GM21529 (cell line): Measurements from ENCODE around the gene RETSAT.
"Not testable (repeated sequence)": the region's sequence is repeated elsewhere in the genome, so short reads cannot be mapped to it uniquely, and the experiment has no call there.

Experiments used
- ATAC-seq: cut with Tn5 transposase; IDR thresholded peaks from one replicate; pipeline ENCODE4 v1.9.1; 2021; ENCODE audit not compliant: unreplicated experiment

The RETSAT gene

DNA sequence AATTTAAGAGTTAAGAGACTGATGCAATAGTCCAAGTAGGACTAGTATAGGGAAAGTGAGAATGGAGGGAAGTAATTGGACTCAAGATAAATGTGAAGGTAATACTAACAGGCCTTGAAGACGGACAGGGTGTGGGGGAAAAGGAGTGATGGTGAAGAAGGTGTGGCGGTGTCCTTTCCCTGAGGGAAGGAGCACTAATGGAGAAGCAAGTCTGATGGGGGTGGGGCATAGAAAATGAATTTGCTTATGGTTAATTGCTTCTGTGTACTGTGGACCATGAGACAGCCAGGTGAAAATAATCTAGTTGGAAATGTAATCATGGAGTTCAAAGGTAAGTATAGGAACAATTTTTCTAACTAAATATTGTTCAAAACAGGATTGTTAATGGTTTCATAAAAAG, 19.4 kb downstream of the RETSAT start:
- no peak for ATAC-seq

DNA sequence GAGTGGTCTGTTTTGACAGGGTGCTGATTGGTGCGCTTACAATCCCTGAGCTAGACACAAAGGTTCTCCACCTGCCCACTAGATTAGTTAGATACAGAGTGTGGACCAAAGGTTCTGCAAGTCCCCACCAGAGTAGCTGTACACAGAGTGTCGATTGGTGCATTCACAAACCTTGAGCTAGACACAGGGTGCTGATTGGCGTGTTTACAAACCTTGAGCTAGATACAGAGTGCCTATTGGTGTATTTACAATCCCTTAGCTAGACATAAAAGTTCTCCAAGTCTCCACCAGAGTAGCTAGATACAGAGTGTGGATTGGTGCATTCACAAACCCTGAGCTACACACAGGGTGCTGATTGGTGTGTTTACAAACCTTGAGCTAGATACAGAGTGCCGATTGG, 20.5 kb downstream of the RETSAT start:
- not testable (repeated sequence) for ATAC-seq

DNA sequence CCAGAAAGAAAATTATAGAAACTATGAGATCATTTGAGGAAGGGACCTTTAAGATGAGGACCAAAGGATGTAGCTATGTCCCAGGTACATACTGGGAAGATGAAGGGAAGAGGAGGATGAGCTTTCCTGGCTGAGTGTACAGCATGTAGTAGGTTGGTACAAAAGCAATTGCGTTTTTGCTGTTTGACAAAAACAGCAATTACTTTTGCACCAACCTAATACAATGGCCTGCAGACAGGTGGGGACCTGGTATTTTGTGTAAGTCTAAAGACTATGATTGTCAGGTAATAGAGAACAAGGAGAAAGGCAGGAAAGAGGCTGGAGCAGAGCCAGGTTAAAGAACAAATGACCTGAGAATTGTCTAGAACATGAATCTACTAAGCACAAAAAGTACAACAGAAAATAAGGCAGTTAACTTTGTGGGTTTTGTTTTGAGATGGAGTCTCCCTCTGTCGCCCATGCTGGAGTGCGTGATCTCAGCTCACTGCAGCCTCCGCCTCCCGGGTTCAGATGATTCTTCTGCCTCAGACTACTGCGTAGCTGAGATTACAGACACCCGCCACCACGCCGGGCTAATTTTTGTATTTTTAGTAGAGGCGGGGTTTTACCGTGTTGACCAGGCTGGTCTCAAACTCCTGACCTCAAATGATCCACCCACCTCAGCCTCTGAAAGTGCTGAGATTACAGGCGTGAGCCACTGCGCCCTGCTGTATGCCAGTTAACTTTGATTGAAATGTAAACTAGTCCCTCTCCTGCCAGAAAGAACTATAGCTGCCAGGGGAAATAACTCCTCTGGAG, 23.3 kb downstream of the RETSAT start:
- ATAC-seq, result no peak

DNA sequence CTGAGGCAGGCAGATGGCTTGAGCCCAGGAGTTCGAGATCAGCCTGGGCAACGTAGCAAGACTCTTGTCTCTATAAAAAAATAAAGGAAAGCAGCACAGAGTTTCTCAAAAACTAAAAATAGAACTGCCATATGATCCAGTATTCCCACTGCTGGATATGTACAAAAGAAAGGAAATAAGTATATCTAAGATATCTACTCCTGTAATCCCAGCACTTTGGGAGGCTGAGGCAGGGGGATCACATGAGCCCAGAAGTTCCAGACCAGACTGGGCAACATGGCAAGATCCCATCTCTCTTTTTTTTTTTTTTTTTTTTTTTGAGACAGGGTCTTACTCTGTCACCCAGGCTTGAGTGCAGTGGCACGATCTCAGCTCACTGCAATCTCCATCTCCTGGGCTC, 24.6 kb downstream of the RETSAT start:
- not testable (repeated sequence) for ATAC-seq

GRCh38 chr2:85329181-85329651, 25.1 kb downstream of the RETSAT start:
- no peak for ATAC-seq

- peak; percentile 80 for ATAC-seq
These were observed 26.3 kb downstream of the RETSAT start, which contains the start of gene TGOLN2 for GRCh38 chr2:85327822-85328617. Gene TGOLN2, minus strand, starts transcription at chr2:85327989. Its CDS starts 27 bp downstream, at chr2:85327962.

GRCh38 chr2:85327160-85327821, 27.0 kb downstream of the RETSAT start:
- ATAC-seq, result peak; percentile 34

GRCh38 chr2:85326406-85327159, 27.7 kb downstream of the RETSAT start:
- ATAC-seq, result peak; percentile 37

GRCh38 chr2:85325466-85325811, 28.9 kb downstream of the RETSAT start:
- no peak for ATAC-seq

GRCh38 chr2:85324639-85325465, 29.5 kb downstream of the RETSAT start:
- ATAC-seq, result no peak

- not testable (repeated sequence) for ATAC-seq
These were observed 30.4 kb downstream of the RETSAT start for GRCh38 chr2:85323988-85324367.

GRCh38 chr2:85323351-85323987, 30.9 kb downstream of the RETSAT start:
- no peak for ATAC-seq

- no peak for ATAC-seq
These were observed 34.5 kb downstream of the RETSAT start for GRCh38 chr2:85319796-85320195.

- ATAC-seq, result peak; percentile 47
These were observed 35.9 kb downstream of the RETSAT start for GRCh38 chr2:85318222-85319074.

- ATAC-seq, result not testable (repeated sequence)
These were observed 38.4 kb downstream of the RETSAT start for GRCh38 chr2:85315921-85316320.

- no peak for ATAC-seq
These were observed 39.5 kb downstream of the RETSAT start for GRCh38 chr2:85314884-85315242.

GRCh38 chr2:85312404-85312803, 41.9 kb downstream of the RETSAT start:
- no peak for ATAC-seq

GRCh38 chr2:85310330-85310729, 44.0 kb downstream of the RETSAT start:
- ATAC-seq, result peak; percentile 65
